Activated CD4-positive, alpha-beta T cell treated with anti-CD3 and anti-CD28 coated beads, Interleukin-2, amount 50 U/mL, for 48 hours (primary cell): Measurements from ENCODE around the gene HUS1B.
"Not testable (repeated sequence)": the region's sequence is repeated elsewhere in the genome, so short reads cannot be mapped to it uniquely, and the experiment has no call there.

ENCODE experiments used
- DNase-seq, 2 experiments: peaks; one replicate each; pipeline ENCODE4 v3.0.0-alpha.2; 2020

HUS1B gene

DNA sequence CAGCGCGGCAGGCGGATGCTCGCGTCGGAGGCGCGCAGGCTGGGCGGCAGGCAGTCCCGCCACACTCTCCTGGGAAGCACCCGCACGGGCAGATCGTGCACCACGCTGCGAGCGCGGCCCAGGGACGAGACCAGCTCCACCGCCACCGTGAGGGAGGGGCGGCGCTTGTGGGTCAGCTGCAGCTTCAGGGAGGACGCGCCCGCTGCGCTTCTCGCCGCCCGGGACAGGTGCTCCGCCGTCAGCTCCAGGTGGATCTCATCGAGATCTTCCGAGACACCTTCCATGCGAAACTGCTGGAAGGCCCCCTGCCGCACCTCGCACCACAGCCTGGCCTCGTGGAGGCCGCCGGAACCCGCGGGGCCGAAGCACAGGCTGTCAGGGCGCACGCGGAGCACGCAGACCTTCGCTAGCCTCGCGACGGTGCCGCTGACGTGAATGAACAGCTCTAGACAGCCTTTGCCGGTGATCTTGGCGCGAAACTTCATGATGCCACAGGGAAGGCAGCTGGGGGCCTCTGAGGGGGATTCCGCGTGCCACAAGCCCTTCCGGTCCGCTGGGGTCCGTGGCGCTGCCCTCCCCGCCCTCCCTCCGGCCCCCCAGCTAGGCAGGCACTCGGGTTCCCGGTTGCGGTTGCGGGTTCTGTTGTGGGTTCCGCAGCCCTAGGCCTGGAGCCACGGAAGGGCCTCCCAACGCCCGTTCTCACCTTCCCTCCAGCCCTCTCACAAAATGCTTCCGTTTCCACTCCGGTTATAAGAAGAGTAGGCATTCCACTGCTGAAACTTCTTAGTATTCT, at the start of gene HUS1B:
HUS1B (minus strand) TSS at position 641 of the 793 bp plus-strand sequence; CDS start at position 485, 156 bp downstream.
- no peak for DNase-seq

DNA sequence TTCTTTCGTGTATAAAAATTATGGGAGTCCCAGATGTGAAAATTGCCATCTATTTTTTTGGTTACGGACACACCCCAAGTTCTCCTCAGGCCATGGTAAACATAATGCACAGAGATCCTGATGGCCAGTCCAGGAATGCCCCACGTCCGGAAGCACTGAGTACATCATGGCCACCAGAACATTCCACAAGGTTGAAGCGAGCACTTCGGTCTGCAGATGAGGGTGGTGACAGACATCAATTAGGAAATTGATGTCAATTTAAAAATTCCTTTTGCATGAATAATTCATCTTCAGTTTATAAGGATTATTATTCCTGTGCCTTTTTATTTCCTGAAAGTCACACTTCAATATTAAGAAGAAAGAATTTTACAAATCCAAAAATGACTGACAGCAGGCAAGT, 49.2 kb upstream of the HUS1B start:
- no peak for DNase-seq

DNA sequence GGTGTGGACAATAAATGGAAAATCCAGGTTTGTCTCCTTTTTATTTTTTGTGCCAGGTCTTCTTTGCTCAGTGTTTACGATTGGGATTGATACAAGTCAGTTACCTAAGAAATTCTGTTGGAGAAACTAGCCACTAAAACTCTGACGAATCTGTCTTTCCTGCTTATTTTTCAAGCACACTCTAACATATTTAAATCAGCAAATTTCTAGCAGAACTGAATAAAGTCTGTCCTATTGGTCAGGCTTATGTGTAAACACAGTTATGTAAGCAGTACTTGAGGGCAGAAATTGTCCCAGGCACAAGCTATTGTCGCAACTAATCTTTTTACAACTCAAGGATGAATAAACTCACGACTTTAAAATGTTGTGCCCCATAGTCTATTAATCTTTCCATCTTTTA, 48.1 kb upstream of the HUS1B start:
- no peak for DNase-seq

DNA sequence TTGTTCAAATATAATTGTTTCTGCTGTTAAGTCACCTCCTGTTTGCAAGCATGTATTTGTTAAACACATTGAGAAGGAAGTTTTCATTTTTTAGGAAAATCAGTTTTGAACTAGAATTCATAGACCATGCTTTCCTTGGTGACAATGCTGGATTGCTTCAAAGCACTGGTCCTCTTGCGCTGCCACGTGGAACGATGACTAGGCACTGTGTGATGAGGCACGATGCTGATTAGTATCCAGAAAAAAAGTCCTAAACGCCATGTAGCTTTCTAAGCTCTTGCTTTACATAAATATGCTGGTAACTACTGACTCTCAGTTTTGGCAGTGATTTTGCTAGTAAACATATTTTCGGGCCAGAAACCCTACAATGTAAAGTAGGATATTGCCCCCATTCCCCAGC, 47.1 kb upstream of the HUS1B start:
- DNase-seq: no peak

DNA sequence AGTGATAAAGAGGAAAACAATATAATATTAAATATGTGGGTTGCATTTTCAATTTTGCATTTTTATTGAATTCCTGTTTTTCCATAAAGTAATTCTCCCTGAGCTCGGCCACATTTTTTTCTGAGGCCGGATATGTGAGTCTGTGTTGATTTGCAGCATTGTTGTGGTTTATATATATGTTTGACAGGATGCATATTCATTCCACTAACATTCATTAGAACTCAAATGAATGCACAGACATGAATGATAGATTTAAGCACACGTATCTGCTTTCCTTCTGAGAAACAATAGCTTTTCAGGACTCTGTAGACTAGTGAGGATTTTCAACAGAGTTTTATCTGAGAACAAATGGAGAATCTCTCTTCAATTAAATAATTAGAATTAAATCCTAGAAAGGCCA, 46.7 kb upstream of the HUS1B start:
- DNase-seq: no peak

DNA sequence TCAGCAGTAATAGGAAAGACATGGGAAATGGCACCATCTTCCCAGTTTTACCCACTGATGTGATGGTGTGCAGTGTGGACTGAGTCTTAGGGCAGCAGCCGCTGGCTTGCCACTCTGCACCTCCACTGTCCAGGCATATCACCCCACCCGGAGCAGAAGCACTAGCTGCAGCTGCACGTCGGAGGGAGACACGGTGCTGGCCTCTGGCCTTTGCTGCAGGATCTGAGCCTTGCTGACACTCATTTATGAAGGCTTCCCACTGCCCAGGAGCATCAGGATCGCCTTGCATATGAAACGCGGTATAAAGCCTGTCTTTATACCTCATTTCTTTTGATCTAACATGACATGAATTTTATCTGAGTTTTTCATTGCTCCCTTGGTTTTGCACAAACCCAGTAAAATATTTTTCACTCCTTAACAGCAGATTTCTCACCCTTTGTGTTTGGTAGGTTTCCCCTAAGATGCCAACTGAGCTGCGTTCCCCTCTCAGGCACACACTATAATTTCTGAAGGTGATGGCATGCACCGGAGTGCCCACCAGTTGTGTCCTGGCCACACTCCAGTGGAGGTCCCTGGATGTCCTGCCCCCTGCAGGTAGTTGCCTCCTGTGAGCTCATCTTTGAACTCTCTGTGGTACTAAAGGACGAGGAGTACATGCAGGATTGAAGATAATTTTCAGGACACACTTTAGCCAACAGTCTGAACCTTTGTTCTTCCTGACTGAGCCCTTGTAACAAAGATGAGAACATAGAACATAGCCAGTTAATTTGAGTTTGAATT, 45.0 kb upstream of the HUS1B start:
- DNase-seq: no peak

DNA sequence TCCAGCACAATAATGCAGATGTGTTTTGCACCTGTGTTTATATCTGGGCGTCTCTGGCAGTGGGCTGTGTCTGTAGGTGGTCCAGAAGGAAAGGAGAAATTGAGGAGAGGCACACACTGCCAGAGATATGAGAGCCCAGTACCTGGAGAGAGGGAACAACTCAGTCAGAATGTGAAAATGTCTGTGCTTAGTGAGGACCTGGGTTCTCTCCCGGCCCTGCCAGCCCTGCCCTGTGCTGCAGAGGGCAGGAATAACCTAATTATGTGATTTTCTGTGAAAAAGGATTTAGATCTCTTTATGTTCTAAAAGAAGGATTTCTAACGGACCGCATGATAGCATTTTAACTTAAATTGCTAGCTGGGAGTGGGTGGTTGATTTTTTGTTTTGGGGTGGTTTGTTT, 44.3 kb upstream of the HUS1B start:
- DNase-seq: no peak

DNA sequence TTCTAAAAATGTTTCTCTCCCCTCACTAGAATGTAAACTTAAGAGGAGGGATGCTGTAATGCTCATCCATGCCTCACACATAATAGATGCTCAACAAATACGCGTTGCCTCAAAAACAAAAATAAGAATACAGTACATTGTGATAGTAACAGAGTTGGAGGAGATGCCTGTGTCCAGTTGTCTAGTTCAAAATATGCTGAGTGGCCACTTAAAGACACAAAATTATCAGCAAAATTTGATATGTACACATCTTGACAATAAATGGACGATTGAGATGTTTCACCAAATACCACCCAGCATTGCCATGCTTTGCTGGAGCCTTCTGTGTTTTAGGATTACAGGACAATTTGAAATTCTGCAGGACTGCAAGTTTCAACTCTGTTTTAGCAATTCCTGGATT, 43.6 kb upstream of the HUS1B start:
- DNase-seq: no peak

DNA sequence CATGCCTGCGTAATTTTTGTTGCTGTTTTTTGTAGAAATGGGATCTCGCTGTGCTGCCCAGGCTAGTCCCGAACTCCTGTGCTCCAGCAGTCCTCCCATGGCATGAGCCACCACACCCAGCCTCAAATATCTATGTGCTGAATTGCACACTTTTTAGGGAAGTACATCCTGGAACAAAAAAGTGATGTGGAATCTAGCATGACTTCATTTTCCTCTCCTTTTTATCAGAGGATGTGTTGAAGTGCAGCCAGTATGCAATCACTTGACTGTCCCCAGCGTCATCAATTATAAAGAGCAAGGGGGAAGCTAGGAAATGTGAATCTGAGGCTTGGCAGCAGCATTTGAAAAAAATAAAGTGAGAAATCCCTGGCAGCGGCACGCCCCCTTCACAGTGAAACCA, 42.4 kb upstream of the HUS1B start:
- no peak for DNase-seq

DNA sequence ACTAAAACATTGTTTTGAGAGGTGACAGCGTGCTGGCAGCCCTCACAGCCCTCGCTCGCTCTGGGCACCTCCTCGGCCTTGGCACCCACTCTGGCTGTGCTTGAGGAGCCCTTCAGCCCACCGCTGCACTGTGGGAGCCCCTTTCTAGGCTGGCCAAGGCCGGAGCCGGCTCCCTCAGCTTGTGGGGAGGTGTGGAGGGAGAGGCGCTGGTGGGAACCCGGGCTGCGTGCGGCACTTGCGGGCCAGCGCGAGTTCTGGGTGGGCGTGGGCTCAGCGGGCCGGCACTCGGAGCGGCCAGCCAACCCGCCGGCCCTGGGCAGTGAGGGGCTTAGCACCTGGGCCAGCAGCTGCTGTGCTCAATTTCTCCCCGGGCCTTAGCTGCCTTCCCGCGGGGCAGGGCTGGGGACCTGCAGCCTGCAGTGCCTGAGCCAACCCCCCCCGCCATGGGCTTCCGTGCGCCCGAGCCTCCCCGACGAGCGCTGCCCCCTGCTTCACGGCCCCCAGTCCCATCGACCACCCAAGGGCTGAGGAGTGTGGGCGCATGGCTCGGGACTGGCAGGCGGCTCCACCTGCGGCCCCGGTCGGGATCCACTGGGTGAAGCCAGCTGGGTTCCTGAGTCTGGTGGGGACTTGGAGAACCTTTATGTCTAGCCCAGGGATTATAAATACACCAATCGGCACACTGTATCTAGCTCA, 37.7 kb upstream of the HUS1B start:
- not testable (repeated sequence) for DNase-seq

DNA sequence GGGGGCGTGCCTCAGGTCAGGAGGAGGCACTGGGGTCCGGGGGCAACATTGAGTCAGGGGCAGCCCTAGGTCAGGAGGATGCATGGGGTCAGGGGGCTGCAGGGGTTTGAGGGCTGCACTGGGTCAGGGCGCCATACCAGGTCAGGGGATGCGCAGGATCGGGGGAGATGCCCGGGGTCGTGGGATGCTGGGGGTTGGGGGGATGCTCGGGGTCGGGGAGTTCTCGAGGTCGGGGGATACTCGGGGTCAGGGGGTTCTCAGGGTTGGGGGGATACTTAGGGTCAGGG, 36.8 kb upstream of the HUS1B start:
- DNase-seq: no peak

DNA sequence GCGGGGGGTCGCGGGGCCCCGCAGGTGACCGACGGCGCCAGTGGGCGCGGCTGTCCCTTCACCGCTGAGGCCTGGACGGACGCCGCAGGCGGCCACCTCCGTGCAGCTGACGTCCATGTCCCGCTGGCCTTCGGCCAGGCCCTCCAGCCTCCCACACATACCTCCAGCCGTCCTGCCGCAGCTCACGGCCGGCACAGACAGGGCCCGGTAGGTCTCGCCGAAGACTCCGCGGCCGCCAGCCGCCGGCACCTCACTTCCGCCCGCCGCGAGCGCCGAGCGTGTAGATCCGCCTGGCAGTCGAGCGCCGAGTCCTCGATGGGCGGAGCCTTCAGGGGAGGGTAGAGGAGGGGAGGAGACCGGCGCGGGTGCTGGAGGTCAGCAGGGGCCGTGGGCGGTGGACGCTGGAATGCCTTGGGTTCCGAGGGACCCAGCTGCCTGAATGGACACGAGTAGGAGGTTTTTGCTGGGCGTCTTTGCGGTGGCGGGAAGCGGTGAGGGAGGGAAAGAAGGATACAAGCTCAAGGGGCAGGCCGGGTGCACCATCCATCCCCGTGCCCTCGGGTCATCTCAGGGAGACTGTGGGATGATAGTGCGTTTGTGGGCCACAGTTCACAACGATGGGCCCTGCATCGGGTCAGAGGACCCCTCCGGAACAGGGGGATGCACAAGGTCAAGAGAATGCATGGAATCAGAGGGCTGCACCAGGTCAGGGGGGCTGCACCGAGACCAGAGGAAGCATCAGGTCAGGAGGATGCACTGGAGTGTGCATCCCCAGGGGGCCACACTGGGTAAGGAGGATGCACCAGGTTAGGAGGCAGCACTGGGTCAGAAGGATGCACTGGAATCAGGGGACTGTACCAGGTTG, 36.2 kb upstream of the HUS1B start, which contains the start of gene EXOC2:
EXOC2 (minus strand) TSS at position 282 of the 865 bp plus-strand sequence. CDS start 55,321 bp downstream, outside the sequence.
- peak; percentile 87 to 88 for DNase-seq

DNA sequence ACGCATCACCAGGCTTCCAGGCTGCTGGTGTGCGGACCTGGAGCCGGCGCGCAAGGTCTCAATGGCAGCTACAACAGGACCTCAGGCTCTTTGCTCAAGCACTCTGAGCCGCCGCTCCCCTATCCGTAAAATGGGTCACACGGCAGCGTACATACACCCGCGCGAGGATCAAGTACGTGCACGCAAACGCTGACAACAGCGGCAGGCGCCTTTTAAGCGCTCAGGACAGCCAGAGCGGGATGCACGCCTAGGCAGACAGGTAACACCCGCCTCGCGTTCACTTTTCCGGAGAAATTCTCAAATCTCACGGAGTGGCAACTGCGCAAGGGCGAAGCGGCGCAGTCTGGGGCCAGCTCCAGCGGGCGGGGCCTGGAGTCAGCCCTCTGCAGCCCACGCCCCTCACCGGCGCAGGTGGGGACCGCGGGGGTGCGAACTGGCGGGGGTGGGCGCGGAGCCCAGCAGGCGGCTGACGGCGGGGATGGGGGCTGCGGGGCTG, 35.5 kb upstream of the HUS1B start:
- DNase-seq: peak; percentile 75 to 80

DNA sequence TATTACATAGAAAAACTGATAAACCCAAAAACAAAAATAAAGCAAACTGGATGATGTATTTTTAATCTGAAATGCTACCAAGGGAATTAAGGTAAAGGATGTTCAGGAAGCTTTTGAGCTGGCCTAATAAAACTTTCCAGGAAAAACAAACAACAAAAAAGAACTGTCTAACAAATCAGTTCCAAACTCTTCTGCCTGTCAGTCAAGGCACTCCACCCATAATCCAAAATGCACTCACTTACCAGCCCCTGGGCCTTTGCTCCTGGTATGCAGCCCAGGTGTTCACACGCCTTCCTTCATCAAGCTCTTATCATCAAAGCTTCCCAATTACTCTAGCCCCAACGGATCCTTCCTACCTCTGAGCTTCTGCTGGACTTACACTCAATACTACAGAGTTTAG, 32.3 kb upstream of the HUS1B start:
- no peak for DNase-seq

DNA sequence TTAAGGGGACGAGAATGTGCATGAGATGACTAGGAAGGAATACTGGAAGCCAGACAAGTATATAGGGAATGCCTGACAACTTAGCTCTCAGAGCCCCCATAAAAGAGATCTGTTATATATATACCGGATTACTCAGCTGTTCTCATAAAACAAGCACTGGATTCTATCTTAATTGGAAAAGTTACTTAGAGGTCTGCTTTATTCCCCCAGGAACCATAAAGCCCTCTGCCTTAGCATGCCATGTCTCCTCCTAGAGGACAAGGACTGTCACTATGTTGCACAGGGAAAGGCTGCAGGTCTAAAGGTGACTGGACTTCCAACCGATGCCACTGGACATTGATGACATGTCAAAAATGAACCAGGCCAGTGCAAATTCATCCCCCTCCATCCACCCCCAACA, 29.6 kb upstream of the HUS1B start:
- no peak for DNase-seq

DNA sequence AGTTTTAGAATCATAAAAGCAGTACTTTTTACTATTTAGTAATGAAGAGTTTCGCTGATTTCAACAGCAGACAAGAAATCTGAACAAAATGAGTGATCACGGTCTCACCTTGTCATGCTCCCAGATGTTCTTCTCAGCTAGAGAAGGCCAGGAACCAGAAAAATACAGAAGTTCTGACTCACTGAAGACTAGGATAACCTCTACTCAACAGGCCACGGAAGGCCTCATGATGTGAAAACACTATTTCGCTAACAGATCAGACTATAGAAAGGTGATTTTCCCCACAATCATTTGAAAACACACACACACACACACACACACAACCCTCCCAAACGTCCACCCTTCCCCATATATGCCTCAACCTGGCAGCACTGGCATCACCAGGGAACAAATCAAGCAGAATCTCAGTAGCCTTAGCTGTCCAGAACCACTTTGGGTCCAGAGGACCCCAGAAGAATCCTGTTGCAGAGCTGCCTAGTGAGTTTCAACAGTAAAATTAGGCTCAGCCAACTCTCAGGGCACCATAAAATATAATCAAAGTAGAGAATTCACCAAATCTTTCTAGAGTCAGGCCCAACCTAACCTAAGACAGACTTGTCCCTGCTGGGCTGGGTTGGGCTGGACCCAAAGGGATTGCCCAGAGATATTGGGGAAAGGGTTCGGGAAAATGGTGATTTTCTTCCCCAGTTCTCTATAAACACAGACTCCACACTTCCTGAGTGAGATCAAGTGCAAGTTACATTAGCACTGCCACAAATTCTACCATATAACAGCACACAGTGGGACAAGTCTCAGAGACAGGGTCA, 28.1 kb upstream of the HUS1B start:
- DNase-seq: peak; percentile 23 to 44

DNA sequence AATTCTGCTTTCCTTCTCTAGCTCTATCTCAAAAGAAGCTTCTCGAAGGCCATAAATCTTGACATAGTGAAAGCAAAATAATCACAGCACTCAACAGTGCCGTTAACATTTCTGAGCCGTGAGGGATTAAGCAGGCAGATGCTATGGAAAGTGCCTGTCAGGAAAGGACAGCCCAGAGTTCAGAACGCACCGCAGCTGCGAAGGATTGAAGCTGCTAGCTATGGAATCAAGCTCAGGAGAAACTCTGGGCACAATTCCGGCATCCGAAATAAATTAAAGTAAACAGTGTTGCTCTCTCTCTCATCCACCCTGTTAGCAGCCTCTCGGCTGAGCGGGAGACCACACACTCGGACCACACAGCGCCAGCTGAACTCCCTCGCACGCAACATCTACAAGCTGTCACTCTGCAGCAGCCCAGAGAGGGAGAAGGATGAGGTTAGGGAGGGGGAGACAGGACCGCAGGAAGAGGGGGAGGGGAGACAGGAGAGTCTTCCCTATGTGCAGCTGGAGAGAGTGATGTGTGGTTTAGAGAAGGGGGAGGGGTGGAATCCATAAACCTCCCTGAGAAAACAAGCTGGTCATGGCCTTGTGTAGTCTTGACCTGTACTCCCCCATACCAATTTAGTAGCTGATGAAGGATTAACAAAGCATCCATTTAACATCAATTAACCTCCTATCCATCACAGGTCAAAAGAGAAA, 27.0 kb upstream of the HUS1B start:
- DNase-seq: no peak

DNA sequence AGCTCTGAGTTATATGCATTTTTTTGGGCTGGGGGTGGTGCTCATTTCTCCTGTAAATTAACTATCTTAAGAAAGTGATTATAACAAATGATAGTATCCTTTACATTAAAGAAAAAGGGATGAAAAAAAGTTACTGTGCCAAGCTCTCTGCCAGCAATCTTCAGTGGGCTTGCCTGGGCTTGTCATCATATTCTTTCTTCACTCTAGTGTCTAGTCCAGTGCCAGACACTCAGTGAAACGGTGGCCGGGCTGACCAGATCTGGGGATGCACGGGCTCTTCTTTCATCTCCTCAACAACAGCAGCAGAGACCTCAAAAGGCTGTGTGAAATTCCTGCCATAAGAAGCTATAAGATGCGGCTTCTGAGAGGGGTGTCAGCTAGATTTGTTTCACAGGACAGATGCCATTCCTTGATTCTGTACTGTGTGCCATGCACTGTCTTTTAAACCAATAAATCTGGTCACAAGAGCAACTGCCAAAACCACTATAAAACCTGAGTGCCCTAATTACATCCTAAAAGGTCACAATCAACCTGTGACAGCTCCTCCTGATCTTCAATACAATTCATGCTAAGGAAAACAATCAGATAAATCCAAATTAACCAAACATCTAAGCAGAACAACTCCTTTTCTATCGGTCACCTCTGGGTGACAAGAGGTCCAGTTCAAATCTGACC, 23.9 kb upstream of the HUS1B start:
- no peak for DNase-seq

DNA sequence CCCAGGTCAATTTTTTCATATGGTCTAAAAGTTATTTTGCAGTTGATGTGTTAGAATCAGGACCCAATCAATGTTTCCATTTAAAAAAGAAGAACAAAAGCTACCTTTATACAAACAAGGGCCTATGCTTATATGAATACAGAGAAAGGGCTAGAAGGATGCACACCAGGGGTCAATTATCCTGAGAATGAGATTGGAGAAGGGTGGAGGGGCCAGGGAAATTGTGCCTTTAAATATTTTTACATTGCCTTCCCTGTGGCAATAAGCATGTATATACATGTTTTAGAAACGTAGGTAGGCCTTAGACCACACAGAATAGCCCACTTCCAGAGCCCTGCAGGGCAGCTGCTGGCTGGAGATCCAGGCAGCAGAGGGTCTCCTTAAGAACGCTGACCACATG, 23.4 kb upstream of the HUS1B start:
- no peak for DNase-seq

DNA sequence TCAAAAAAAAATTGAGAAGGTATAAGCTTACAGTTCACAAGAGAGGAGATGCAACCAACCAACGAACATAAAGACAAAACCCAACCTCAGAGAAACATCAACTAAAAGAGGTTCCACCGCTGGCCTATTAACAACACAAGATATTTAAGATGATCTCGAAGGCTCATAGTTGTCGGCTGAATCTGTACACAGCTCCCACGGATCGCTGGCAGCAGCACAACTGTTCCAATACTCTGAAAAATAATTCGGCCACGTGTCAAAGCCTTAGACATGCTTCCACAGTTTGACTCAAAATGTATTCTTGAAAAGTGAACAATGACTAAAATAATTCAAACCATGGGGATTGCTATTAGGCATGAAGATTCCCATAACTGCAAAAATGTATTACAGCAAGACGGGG, 22.4 kb upstream of the HUS1B start:
- no peak for DNase-seq

DNA sequence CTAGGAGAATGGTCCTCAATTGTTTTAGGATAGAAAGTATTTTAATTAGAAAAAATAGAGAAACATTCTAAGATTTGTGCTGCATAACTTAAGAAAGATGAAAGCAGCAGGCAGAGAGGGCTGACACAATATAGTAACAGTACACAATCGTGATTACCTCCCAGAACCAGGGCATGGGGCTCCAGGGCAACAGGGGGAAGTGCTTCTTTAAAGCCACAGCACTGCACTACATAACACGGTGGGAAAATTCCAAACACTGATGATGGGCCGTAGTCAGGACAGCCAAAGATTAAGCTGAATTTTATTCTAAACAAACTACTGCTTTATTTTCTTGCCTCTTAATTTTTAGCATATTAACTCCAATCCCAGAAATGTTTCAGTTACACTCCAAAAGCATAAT, 21.6 kb upstream of the HUS1B start:
- no peak for DNase-seq
